DND-41 (cell line): ENCODE results near the gene ATP5MG.

Source experiments
- ATAC-seq: fragments of 200-7000 bp; cut with Tn5 transposase; 3 replicates; pipeline ENCODE4 v1.9.1; 2021; ENCODE audit warnings: low read depth; ENCODE audit not compliant: insufficient read depth
- DNase-seq: peaks from one replicate; pipeline ENCODE4 v3.0.0-alpha.2; 2020
- H2AFZ ChIP-seq: 2 replicates; pipeline ENCODE4 v1.6.0; 2012; ENCODE audit warnings: low read depth, low read length
- H3K27ac ChIP-seq: 2 replicates; pipeline ENCODE4 v1.5.1; 2012; ENCODE audit warnings: low read length, inconsistent platforms
- H3K27me3 ChIP-seq: fragments of 200-600 bp; sonication (generic); 2 replicates; pipeline ENCODE4 v1.6.0; 2012; ENCODE audit warnings: low read length, mild to moderate bottlenecking, inconsistent platforms; ENCODE audit not compliant: insufficient read depth, poor library complexity
- H3K36me3 ChIP-seq: 2 replicates; pipeline ENCODE4 v1.5.1; 2012; ENCODE audit warnings: low read length, inconsistent platforms; ENCODE audit not compliant: insufficient read depth
- H3K4me1 ChIP-seq: 2 replicates; pipeline ENCODE4 v1.5.1; 2012; ENCODE audit warnings: mild to moderate bottlenecking, low read length; ENCODE audit not compliant: insufficient read depth
- H3K4me2 ChIP-seq: 2 replicates; pipeline ENCODE4 v1.6.0; 2012; ENCODE audit warnings: mild to moderate bottlenecking, moderate library complexity, low read length, inconsistent platforms; ENCODE audit not compliant: insufficient read depth
- H3K4me3 ChIP-seq, 2 experiments: fragments of 200-600 bp in 1 of 2; shearing (Covaris generic) in 1 of 2; 2 replicates each; pipeline ENCODE4 v1.5.1; 2012 to 2016; ENCODE audit warnings: inconsistent platforms in 2 of 2, low read length in 2 of 2, mild to moderate bottlenecking in 2 of 2, low read depth in 1 of 2, moderate library complexity in 1 of 2
- H3K79me2 ChIP-seq: 2 replicates; pipeline ENCODE4 v1.6.0; 2012; ENCODE audit warnings: low read length, inconsistent platforms; ENCODE audit not compliant: insufficient read depth
- H3K9ac ChIP-seq: 2 replicates; pipeline ENCODE4 v1.6.0; 2012; ENCODE audit warnings: low read depth, mild to moderate bottlenecking, inconsistent platforms, low read length, moderate library complexity
- H3K9me3 ChIP-seq: 2 replicates; pipeline ENCODE4 v1.5.1; 2012; ENCODE audit warnings: low read length, moderate library complexity, mild to moderate bottlenecking, inconsistent platforms; ENCODE audit not compliant: insufficient read depth, severe bottlenecking
- H4K20me1 ChIP-seq: 2 replicates; pipeline ENCODE4 v1.6.0; 2012; ENCODE audit warnings: low read length; ENCODE audit not compliant: insufficient read depth
- CTCF ChIP-seq: IDR thresholded peaks from 2 replicates; pipeline ENCODE4 v1.5.1; 2012; ENCODE audit warnings: borderline replicate concordance, low read length, moderate library complexity, mild to moderate bottlenecking; ENCODE audit not compliant: poor library complexity, severe bottlenecking; ENCODE audit errors: extremely low read depth
- EZH2 ChIP-seq: IDR thresholded peaks from 3 replicates; pipeline ENCODE4 v1.6.1; 2012; ENCODE audit warnings: borderline replicate concordance, low read depth, mild to moderate bottlenecking, moderate library complexity, low read length, inconsistent platforms; ENCODE audit not compliant: severe bottlenecking

The ATP5MG gene

DNA sequence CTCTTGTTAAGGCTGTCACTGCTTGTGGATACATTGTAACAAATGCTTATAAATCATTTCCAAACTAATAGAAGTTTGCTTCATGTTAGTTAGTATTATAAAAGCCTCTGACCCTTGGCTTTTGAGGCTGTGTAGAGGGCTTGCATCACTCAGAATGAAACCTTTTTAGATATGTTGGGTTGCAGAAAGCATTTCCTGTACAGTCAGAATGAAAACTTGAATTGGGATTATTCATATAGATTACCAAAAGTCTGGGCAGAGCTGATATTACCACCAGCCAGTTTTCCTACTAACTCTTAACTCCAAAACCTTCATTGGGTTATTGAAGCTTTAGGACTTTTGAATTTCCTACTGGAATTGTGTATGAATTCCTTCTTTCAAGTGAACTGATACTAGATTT, 46.9 kb downstream of the ATP5MG start:
- no peaks in the 10 kb centered on the region for H3K27me3 ChIP-seq
- no peaks in the 10 kb centered on the region for H3K9me3 ChIP-seq
- H3K36me3 ChIP-seq = peaks cover 67% of the 10 kb centered on the region
- H3K79me2 ChIP-seq = peaks cover 98% of the 10 kb centered on the region
- TF ChIP-seq EZH2 = no peak
- TF ChIP-seq CTCF = no peak
- peaks cover 86% of the 10 kb centered on the region for H4K20me1 ChIP-seq
- no peak overlapping the region for H3K4me2 ChIP-seq
- no peak overlapping the region for H3K4me3 ChIP-seq
- DNase-seq = no peak
- ATAC-seq = no peak
- peaks cover under 1% of the 10 kb centered on the region; the same call in 1 of the 2 replicates for H3K4me1 ChIP-seq
- no peak overlapping the region for H2AFZ ChIP-seq
- H3K27ac ChIP-seq = no peak overlapping the region
- no peak overlapping the region for H3K9ac ChIP-seq

DNA sequence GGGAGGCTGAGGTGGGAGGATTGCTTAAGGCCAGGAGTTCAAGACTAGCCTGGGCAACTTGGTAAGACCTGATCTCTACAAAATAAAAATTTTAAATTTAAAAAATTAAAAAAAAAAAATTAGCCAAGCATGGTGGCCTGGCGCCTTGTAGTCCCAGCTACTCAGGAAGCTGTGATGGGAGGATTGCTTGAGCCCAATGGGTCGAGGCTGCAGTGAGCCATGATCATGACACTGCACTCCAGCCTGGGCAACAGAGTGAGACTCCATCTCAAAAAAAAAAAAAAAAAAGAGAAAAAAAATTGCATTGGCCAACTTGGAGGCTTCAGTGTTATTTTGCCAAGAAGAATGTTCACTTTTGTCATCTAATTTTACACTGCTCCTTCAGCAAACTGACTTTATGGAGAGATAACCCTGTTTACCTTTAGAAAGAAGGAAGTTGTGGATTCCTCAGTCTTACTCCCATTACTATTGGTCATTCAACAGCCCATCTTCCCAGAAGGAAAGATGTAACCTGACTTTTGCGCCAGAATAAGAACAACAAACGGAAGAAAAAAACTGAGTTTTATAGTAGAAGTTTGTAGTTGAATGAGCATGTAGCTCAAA, 48.0 kb downstream of the ATP5MG start:
- no peak overlapping the region for H3K4me3 ChIP-seq
- no peak overlapping the region for H3K27ac ChIP-seq
- no peaks in the 10 kb centered on the region for H3K27me3 ChIP-seq
- TF ChIP-seq CTCF (no peak), EZH2 (no peak)
- H3K4me2 ChIP-seq = no peak overlapping the region
- H3K36me3 ChIP-seq = peaks cover 63% of the 10 kb centered on the region
- no peaks in the 10 kb centered on the region for H3K9me3 ChIP-seq
- H4K20me1 ChIP-seq = peaks cover 86% of the 10 kb centered on the region
- no peak for ATAC-seq
- no peak overlapping the region for H3K9ac ChIP-seq
- H3K79me2 ChIP-seq = peaks cover 98% of the 10 kb centered on the region
- no peak overlapping the region for H2AFZ ChIP-seq
- no peaks in the 10 kb centered on the region for H3K4me1 ChIP-seq
- no peak for DNase-seq

DNA sequence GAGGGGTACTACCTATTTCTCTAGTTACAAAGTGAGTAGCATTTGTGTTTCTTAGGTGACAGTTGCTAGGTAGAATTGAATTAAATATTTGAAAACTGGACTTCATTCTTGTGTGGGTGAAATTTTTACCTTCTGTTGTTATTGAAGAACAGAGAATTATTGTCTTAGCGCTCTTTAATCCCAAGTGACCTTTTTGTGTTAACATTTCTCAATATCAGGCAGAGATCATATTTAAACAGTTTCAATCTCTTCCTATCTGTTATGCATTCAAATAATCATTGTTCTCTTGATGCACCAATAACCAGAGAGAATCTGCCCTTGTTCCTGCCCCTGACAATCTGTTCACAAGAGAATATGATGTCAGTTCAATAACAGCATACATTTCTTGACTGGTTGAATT, 49.0 kb downstream of the ATP5MG start:
- no peak for DNase-seq
- Histone ChIP-seq H3K27me3 (no peaks in the 10 kb centered on the region), H3K36me3 (peaks cover 59% of the 10 kb centered on the region), H3K4me3 (no peak overlapping the region), H3K9me3 (no peaks in the 10 kb centered on the region), H3K27ac (no peak overlapping the region), H3K79me2 (peaks cover 98% of the 10 kb centered on the region), H3K4me2 (no peak overlapping the region), H3K9ac (no peak overlapping the region), H4K20me1 (peaks cover 85% of the 10 kb centered on the region), H2AFZ (no peak overlapping the region), H3K4me1 (no peaks in the 10 kb centered on the region)
- TF ChIP-seq EZH2 = no peak
- no peak for TF ChIP-seq CTCF
- no peak for ATAC-seq
